ENCODE results near the gene BEX3. TPM values are rescaled to one million over a fixed set of nuclear protein-coding genes. Genes with fewer than 3 reads are reported as not detected.
"Not testable (repeated sequence)": the region's sequence is repeated elsewhere in the genome, so short reads cannot be mapped to it uniquely, and the experiment has no call there.

BEX3 gene
- total RNA-seq, 1 experiment from 2014 or later: 263 TPM

DNA sequence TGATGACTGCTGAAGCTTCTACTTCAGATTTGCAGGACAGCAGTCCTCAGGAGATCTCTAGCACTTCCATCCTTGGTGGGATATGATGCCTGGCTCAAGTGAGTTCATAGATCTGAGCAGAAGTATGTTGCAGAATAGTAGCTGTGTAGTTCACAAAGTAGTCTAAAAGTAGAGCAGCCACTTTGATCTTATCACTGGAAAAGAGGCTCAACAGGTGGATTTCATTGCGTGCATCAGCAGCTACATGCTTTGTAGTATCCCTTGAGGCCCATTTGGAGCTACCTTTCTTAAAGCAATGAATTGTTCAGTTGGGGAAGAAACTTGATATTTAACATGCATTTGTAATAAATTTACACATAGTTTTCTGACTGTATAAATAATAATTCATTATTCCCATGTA lies 29.9 kb downstream of the BEX3 start (continued):
- TF ChIP-seq, protein P1, sequence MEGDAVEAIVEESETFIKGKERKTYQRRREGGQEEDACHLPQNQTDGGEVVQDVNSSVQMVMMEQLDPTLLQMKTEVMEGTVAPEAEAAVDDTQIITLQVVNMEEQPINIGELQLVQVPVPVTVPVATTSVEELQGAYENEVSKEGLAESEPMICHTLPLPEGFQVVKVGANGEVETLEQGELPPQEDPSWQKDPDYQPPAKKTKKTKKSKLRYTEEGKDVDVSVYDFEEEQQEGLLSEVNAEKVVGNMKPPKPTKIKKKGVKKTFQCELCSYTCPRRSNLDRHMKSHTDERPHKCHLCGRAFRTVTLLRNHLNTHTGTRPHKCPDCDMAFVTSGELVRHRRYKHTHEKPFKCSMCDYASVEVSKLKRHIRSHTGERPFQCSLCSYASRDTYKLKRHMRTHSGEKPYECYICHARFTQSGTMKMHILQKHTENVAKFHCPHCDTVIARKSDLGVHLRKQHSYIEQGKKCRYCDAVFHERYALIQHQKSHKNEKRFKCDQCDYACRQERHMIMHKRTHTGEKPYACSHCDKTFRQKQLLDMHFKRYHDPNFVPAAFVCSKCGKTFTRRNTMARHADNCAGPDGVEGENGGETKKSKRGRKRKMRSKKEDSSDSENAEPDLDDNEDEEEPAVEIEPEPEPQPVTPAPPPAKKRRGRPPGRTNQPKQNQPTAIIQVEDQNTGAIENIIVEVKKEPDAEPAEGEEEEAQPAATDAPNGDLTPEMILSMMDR (IDR thresholded peaks at IDR 0.05): no peak
- TF ChIP-seq GRHL2 (CRISPR knock-in tag; IDR thresholded peaks at IDR 0.05; ENCODE audit: insufficient replicate concordance, severe bottlenecking) (no peak), CREM (CRISPR knock-in tag; IDR thresholded peaks at IDR 0.05) (no peak)
- TF ChIP-seq, protein P2, sequence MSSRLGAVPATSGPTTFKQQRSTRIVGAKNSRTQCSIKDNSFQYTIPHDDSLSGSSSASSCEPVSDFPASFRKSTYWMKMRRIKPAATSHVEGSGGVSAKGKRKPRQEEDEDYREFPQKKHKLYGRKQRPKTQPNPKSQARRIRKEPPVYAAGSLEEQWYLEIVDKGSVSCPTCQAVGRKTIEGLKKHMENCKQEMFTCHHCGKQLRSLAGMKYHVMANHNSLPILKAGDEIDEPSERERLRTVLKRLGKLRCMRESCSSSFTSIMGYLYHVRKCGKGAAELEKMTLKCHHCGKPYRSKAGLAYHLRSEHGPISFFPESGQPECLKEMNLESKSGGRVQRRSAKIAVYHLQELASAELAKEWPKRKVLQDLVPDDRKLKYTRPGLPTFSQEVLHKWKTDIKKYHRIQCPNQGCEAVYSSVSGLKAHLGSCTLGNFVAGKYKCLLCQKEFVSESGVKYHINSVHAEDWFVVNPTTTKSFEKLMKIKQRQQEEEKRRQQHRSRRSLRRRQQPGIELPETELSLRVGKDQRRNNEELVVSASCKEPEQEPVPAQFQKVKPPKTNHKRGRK (CRISPR knock-in tag; IDR thresholded peaks at IDR 0.05; ENCODE audit: borderline replicate concordance): no peak
- TF ChIP-seq, protein P3, sequence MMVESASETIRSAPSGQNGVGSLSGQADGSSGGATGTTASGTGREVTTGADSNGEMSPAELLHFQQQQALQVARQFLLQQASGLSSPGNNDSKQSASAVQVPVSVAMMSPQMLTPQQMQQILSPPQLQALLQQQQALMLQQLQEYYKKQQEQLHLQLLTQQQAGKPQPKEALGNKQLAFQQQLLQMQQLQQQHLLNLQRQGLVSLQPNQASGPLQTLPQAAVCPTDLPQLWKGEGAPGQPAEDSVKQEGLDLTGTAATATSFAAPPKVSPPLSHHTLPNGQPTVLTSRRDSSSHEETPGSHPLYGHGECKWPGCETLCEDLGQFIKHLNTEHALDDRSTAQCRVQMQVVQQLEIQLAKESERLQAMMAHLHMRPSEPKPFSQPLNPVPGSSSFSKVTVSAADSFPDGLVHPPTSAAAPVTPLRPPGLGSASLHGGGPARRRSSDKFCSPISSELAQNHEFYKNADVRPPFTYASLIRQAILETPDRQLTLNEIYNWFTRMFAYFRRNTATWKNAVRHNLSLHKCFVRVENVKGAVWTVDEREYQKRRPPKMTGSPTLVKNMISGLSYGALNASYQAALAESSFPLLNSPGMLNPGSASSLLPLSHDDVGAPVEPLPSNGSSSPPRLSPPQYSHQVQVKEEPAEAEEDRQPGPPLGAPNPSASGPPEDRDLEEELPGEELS (CRISPR knock-in tag; IDR thresholded peaks at IDR 0.05): no peak

DNA sequence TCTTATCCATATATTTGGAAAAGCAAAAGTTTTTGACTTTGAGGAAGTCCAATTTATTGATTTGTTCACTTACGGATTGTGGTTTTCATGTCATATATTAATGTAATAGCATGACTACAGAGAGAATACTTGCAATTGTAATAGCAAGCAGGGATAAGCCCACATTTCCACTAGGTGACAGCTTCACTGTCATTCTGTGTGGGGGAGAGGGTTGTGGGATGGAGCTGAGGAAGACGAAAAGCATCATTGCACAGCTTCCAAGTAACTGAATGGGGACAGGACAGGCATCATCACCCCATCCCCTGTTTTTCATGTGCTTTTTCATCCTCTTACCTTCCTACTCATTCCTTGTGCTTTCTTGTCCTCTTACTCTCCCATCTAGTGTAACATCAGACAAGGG lies 31.4 kb downstream of the BEX3 start:
- ChIA-PET POLR2A (no interaction called here), CTCF (no interaction called here)
- Mint-ChIP-seq H3K4me3 (no peak overlapping the region), H3K27me3 (ENCODE audit: low read depth) (peaks cover 17% of the 10 kb centered on the region), H3K4me1 (peaks cover 18% of the 10 kb centered on the region), H3K9me3 (peaks cover 6% of the 10 kb centered on the region), H3K27ac (no peak overlapping the region), H3K36me3 (peaks cover 23% of the 10 kb centered on the region)
- TF ChIP-seq ZNF423 (CRISPR knock-in tag; IDR thresholded peaks at IDR 0.05) (no peak), FOXJ3 (CRISPR knock-in tag; IDR thresholded peaks at IDR 0.05; ENCODE audit: borderline replicate concordance) (no peak), SOX15 (CRISPR knock-in tag; IDR thresholded peaks at IDR 0.05) (no peak)
- DNase-seq (ENCODE audit: low spot score): no peak
- no peak for ATAC-seq

DNA sequence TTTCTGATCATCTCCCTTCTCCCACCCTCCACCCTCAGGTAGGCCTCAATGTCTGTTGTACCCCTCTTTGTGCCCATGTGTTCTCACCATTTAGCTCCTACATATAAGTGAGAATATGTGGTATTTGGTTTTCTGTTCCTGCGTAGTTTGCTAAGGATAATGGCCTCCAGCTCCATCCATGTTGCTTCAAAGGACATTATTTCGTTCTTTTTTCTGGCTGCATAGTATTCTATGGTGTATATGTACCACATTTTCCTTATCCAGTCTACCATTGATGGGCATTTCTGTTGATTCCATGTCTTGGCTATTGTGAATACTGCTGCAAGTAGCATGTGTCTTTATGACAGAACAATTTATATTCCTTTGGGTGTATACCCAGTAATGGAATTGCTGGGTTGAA lies 35.4 kb downstream of the BEX3 start:
- H3K4me1 Mint-ChIP-seq; DNase-seq (ENCODE audit: low spot score); ATAC-seq; H3K4me3 Mint-ChIP-seq; CTCF ChIA-PET; H3K27ac Mint-ChIP-seq; POLR2A ChIA-PET; H3K9me3 Mint-ChIP-seq: not testable (repeated sequence)
- Mint-ChIP-seq H3K36me3 (peaks cover 16% of the 10 kb centered on the region), H3K27me3 (ENCODE audit: low read depth) (peaks cover 17% of the 10 kb centered on the region)

DNA sequence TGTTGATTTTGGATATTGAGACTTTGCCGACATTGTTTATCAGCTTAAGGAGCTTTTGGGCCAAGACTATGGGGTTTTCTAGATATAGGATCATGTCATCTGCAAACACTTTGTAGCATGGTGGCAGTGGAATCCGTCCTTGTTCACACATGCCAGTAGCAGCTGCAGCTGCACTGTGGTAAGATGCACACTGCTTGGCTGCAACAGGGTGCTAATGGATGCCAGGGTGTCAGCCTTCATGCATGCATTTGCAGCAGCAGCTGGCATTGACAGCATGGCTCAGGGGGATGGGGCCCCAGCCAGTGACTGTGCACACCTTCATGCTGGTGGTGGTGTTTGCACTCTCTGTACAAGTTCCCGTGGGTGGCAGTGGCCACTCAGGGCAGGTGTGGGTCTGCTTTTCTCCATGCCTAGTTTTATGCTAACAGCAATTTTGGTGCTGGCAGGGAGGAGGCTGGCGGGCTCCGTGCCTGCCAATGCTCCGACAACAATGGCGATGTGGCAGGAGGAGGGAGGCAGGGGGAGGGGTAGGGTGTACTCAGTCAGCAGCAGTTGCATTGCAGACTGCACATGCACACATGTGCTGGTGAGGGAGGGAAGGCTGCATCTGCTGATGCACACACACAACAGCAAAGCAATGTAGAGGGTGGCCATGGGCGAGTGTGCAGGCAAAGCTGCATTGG lies 37.5 kb downstream of the BEX3 start:
- DNase-seq (ENCODE audit: low spot score): no peak
- Mint-ChIP-seq H3K4me3 (no peak overlapping the region), H3K36me3 (peaks cover 17% of the 10 kb centered on the region), H3K4me1 (peaks cover 14% of the 10 kb centered on the region), H3K9me3 (no peaks in the 10 kb centered on the region), H3K27me3 (ENCODE audit: low read depth) (peaks cover 37% of the 10 kb centered on the region), H3K27ac (no peak overlapping the region)
- CTCF ChIA-PET: interaction anchor here (1.5 kb wide), 1 partner anchor 50 kb away, joined by 4 read pairs; no protein-coding TSS in a partner anchor
- POLR2A ChIA-PET: no interaction called here
- ATAC-seq: no peak
- TF ChIP-seq, protein P4, sequence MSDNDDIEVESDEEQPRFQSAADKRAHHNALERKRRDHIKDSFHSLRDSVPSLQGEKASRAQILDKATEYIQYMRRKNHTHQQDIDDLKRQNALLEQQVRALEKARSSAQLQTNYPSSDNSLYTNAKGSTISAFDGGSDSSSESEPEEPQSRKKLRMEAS (CRISPR knock-in tag; IDR thresholded peaks at IDR 0.05): no peak
- TF ChIP-seq FOXJ3 (CRISPR knock-in tag; IDR thresholded peaks at IDR 0.05; ENCODE audit: borderline replicate concordance) (no peak), HMGA2 (CRISPR knock-in tag; IDR thresholded peaks at IDR 0.05) (no peak), SP1 (CRISPR knock-in tag; conservative IDR thresholded peaks at IDR 0.05) (no peak), ELF4 (CRISPR knock-in tag; IDR thresholded peaks at IDR 0.05; ENCODE audit: low read depth) (no peak), RORB (CRISPR knock-in tag; IDR thresholded peaks at IDR 0.05) (no peak), ZNF317 (CRISPR knock-in tag; IDR thresholded peaks at IDR 0.05; ENCODE audit: borderline replicate concordance, low read depth) (no peak)
- TF ChIP-seq, protein P5, sequence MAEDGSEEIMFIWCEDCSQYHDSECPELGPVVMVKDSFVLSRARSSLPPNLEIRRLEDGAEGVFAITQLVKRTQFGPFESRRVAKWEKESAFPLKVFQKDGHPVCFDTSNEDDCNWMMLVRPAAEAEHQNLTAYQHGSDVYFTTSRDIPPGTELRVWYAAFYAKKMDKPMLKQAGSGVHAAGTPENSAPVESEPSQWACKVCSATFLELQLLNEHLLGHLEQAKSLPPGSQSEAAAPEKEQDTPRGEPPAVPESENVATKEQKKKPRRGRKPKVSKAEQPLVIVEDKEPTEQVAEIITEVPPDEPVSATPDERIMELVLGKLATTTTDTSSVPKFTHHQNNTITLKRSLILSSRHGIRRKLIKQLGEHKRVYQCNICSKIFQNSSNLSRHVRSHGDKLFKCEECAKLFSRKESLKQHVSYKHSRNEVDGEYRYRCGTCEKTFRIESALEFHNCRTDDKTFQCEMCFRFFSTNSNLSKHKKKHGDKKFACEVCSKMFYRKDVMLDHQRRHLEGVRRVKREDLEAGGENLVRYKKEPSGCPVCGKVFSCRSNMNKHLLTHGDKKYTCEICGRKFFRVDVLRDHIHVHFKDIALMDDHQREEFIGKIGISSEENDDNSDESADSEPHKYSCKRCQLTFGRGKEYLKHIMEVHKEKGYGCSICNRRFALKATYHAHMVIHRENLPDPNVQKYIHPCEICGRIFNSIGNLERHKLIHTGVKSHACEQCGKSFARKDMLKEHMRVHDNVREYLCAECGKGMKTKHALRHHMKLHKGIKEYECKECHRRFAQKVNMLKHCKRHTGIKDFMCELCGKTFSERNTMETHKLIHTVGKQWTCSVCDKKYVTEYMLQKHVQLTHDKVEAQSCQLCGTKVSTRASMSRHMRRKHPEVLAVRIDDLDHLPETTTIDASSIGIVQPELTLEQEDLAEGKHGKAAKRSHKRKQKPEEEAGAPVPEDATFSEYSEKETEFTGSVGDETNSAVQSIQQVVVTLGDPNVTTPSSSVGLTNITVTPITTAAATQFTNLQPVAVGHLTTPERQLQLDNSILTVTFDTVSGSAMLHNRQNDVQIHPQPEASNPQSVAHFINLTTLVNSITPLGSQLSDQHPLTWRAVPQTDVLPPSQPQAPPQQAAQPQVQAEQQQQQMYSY (CRISPR knock-in tag; IDR thresholded peaks at IDR 0.05): no peak
- TF ChIP-seq, protein P6, sequence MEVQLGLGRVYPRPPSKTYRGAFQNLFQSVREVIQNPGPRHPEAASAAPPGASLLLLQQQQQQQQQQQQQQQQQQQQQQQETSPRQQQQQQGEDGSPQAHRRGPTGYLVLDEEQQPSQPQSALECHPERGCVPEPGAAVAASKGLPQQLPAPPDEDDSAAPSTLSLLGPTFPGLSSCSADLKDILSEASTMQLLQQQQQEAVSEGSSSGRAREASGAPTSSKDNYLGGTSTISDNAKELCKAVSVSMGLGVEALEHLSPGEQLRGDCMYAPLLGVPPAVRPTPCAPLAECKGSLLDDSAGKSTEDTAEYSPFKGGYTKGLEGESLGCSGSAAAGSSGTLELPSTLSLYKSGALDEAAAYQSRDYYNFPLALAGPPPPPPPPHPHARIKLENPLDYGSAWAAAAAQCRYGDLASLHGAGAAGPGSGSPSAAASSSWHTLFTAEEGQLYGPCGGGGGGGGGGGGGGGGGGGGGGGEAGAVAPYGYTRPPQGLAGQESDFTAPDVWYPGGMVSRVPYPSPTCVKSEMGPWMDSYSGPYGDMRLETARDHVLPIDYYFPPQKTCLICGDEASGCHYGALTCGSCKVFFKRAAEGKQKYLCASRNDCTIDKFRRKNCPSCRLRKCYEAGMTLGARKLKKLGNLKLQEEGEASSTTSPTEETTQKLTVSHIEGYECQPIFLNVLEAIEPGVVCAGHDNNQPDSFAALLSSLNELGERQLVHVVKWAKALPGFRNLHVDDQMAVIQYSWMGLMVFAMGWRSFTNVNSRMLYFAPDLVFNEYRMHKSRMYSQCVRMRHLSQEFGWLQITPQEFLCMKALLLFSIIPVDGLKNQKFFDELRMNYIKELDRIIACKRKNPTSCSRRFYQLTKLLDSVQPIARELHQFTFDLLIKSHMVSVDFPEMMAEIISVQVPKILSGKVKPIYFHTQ (CRISPR knock-in tag; IDR thresholded peaks at IDR 0.05): no peak

Measured in WTC11 (cell line).